ENCODE data around the gene TRIM32. TPM values are rescaled to one million over a fixed set of nuclear protein-coding genes. Genes with fewer than 3 reads are reported as not detected.

TRIM32 gene
- total RNA-seq, 4 donors from 2014 or later: 4.1 to 40.2 (median 12.7) TPM

GRCh38 chr9:116683535-116683934 is 3.6 kb upstream of the TRIM32 start:
- intact Hi-C loops (cut with DNase I; ENCODE audit: low total_unique reads) (no loop called here), in situ Hi-C loops (cut with MboI; ENCODE audit: low pct_ligation_motif_present in 1 of 4, low pct_unique_long_range_greater_than_20kb in 1 of 4, low sequenced_read_pairs in 3 of 4) (no loop called here)
- Histone ChIP-seq H3K27me3 (no peaks in the 10 kb centered on the region), H3K4me1 (peaks cover 8 to 18% (median 14%) of the 10 kb centered on the region in 4 donors), H3K9me3 (no peaks in the 10 kb centered on the region), H3K36me3 (no peaks in the 10 kb centered on the region), H3K4me3 (no peak overlapping the region), H3K27ac (no peak overlapping the region)
- TF ChIP-seq POLR2A (IDR thresholded peaks at IDR 0.05): no peak
- DNase-seq: no peak

DNA sequence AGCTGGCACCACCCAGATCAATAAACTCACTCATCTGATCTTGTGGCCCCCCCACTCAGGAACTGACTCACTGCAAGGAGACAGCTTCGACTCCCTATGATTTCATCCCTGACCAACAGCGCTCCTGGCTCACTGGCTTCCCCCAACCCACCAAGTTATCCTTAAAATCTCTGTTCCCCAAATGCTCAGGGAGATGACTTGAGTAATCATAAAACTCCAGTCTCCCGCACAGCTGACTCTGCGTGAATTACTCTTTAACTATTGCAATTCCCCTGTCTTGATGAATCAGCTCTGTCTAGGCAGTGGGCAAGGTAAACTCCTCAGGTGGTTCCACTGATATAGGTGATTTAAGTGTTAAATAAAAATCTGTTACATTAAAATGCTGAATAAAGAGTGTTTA is 1.9 kb upstream of the TRIM32 start:
- intact Hi-C loops (cut with DNase I; ENCODE audit: low total_unique reads): no loop called here
- no peak for TF ChIP-seq POLR2A (IDR thresholded peaks at IDR 0.05)
- no peak for TF ChIP-seq POLR2AphosphoS5 (IDR thresholded peaks at IDR 0.05)
- TF ChIP-seq CTCF (IDR thresholded peaks at IDR 0.05): no peak
- TF ChIP-seq EP300 (IDR thresholded peaks at IDR 0.05; ENCODE audit: low read depth): no peak
- DNase-seq: no peak
- H3K27me3 ChIP-seq: no peaks in the 10 kb centered on the region
- peaks cover 14 to 34% (median 28%) of the 10 kb centered on the region in 4 donors for H3K4me1 ChIP-seq
- H3K4me3 ChIP-seq: no peak overlapping the region
- H3K27ac ChIP-seq: no peak overlapping the region
- no peaks in the 10 kb centered on the region for H3K36me3 ChIP-seq
- no peaks in the 10 kb centered on the region for H3K9me3 ChIP-seq
- WGBS, 2 donors (ENCODE audit: low coverage in 1 of 2): 79 to 100% methylated on average over 1 to 4 of the region's 4 CpGs
- in situ Hi-C loops (cut with MboI; ENCODE audit: low pct_ligation_motif_present in 1 of 4, low pct_unique_long_range_greater_than_20kb in 1 of 4, low sequenced_read_pairs in 3 of 4): no loop called here

DNA sequence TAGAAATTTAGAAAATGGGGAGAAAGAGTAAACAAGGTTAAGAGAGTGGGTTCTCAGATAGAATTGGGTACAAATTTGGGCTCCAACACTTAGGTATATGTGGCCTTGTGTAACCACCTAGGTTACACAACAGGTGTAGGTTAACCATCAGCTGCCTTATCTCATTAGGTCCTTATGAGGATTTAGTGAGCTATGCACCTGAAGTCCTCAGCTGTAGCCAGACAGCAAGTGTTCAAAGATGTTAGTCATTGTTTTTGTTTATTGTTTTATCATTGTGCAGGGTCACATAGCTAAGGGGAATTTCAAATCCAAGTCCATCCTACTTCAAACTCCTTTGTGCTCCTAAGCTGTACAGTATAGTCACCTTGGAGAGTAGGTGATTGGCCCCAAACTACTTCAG is 970 bp upstream of the TRIM32 start:
- peak overlapping the region in 1 of 4 donors; percentile 82 for H3K27ac ChIP-seq
- TF ChIP-seq POLR2A (IDR thresholded peaks at IDR 0.05): no peak
- DNase-seq: no peak

GRCh38 chr9:116686693-116687073 is 422 bp upstream of the TRIM32 start:
- H3K4me1 ChIP-seq: peaks cover 14 to 48% (median 30%) of the 10 kb centered on the region in 4 donors
- intact Hi-C loops (cut with DNase I; ENCODE audit: low total_unique reads) (no loop called here), in situ Hi-C loops (cut with MboI; ENCODE audit: low pct_ligation_motif_present in 1 of 4, low pct_unique_long_range_greater_than_20kb in 1 of 4, low sequenced_read_pairs in 3 of 4) (no loop called here)
- TF ChIP-seq POLR2A (IDR thresholded peaks at IDR 0.05) (no peak), CTCF (IDR thresholded peaks at IDR 0.05) (no peak), EP300 (IDR thresholded peaks at IDR 0.05; ENCODE audit: low read depth) (no peak), POLR2AphosphoS5 (IDR thresholded peaks at IDR 0.05) (no peak)
- DNase-seq: no peak
- peak overlapping the region; percentile 71 to 90 (median 86) for H3K27ac ChIP-seq
- peak overlapping the region; percentile 64 to 88 (median 78) for H3K4me3 ChIP-seq
- H3K9me3 ChIP-seq: no peaks in the 10 kb centered on the region
- 3% methylated on average over 7 of the region's 7 CpGs; no CpG with 5 or more reads in 1 of the 2 donors for WGBS, 2 donors (ENCODE audit: low coverage in 1 of 2)
- no peaks in the 10 kb centered on the region for H3K36me3 ChIP-seq
- H3K27me3 ChIP-seq: no peaks in the 10 kb centered on the region

More for the DNA sequence above, 970 bp upstream of the TRIM32 start:
- in situ Hi-C loops (cut with MboI; ENCODE audit: low pct_ligation_motif_present in 1 of 4, low pct_unique_long_range_greater_than_20kb in 1 of 4, low sequenced_read_pairs in 3 of 4) (no loop called here), intact Hi-C loops (cut with DNase I; ENCODE audit: low total_unique reads) (no loop called here)
- Histone ChIP-seq H3K27me3 (no peaks in the 10 kb centered on the region), H3K4me1 (peaks cover 14 to 43% (median 30%) of the 10 kb centered on the region in 4 donors), H3K36me3 (no peaks in the 10 kb centered on the region), H3K4me3 (peak overlapping the region in 2 of 4 donors; percentile 86 to 88), H3K9me3 (no peaks in the 10 kb centered on the region)

GRCh38 chr9:116687754-116688135 is 640 bp downstream of the TRIM32 start:
- peak overlapping the region; percentile 64 to 88 (median 78) for H3K4me3 ChIP-seq
- 17% methylated on average over 6 to 7 of the region's 7 CpGs for WGBS, 2 donors (ENCODE audit: low coverage in 1 of 2)
- H3K9me3 ChIP-seq: no peaks in the 10 kb centered on the region
- DNase-seq: no peak
- H3K36me3 ChIP-seq: no peaks in the 10 kb centered on the region
- TF ChIP-seq CTCF (IDR thresholded peaks at IDR 0.05) (no peak), POLR2AphosphoS5 (IDR thresholded peaks at IDR 0.05) (no peak), POLR2A (IDR thresholded peaks at IDR 0.05) (no peak), EP300 (IDR thresholded peaks at IDR 0.05; ENCODE audit: low read depth) (no peak)
- in situ Hi-C loops (cut with MboI; ENCODE audit: low pct_ligation_motif_present in 1 of 4, low pct_unique_long_range_greater_than_20kb in 1 of 4, low sequenced_read_pairs in 3 of 4): no loop called here
- H3K27me3 ChIP-seq: no peaks in the 10 kb centered on the region
- intact Hi-C loops (cut with DNase I; ENCODE audit: low total_unique reads): no loop called here
- peaks cover 17 to 58% (median 34%) of the 10 kb centered on the region in 4 donors for H3K4me1 ChIP-seq
- peak overlapping the region; percentile 71 to 90 (median 86) for H3K27ac ChIP-seq

Data from transverse colon (tissue), 4 donors.